Lung (tissue), 12 donors: ENCODE measurements around the gene DPY19L3. TPM values are rescaled to one million over a fixed set of nuclear protein-coding genes. Genes with fewer than 3 reads are reported as not detected.
A peak's percentile ranks its signal among the peaks of the same experiment; 100 is the strongest.

Source experiments
- ATAC-seq: fragments of 200-7000 bp; cut with Tn5 transposase; one replicate; pipeline ENCODE4 v1.9.1; 2020; ENCODE audit warnings: moderate number of reproducible peaks; ENCODE audit not compliant: insufficient read depth, low FRiP score
- DNase-seq, 3 donors: peaks; one replicate each; pipeline ENCODE4 v3.0.0-alpha.2; 2013 to 2017
- H3K27ac ChIP-seq, 2 donors: one replicate each; pipeline ENCODE4 v1.5.1; 2013; ENCODE audit warnings: mild to moderate bottlenecking in 2 of 2, moderate library complexity in 2 of 2, control low read depth in 1 of 2, inconsistent platforms in 1 of 2, low read depth in 1 of 2, low read length in 1 of 2
- H3K27me3 ChIP-seq, 3 donors: one replicate each; pipeline ENCODE4 v1.5.1; 2013; ENCODE audit warnings: low read length in 2 of 3; ENCODE audit not compliant: control insufficient read depth in 3 of 3, insufficient read depth in 3 of 3
- H3K36me3 ChIP-seq, 4 donors: one replicate each; pipeline ENCODE4 v1.5.1; 2013; ENCODE audit warnings: low read length in 4 of 4, mild to moderate bottlenecking in 1 of 4, moderate library complexity in 1 of 4; ENCODE audit not compliant: control insufficient read depth in 4 of 4, insufficient read depth in 4 of 4
- H3K4me1 ChIP-seq, 5 donors: one replicate each; pipeline ENCODE4 v1.5.1; 2013; ENCODE audit warnings: low read length in 5 of 5, mild to moderate bottlenecking in 2 of 5, moderate library complexity in 1 of 5; ENCODE audit not compliant: control insufficient read depth in 5 of 5, insufficient read depth in 5 of 5
- H3K4me3 ChIP-seq: one replicate; pipeline ENCODE4 v1.5.1; 2013; ENCODE audit warnings: mild to moderate bottlenecking, control low read depth, moderate library complexity
- H3K9ac ChIP-seq, 2 donors: one replicate each; pipeline ENCODE4 v1.5.1; 2013; ENCODE audit warnings: low read length in 2 of 2, control low read depth in 1 of 2; ENCODE audit not compliant: insufficient read depth in 1 of 2
- H3K9me3 ChIP-seq, 4 donors: one replicate each; pipeline ENCODE4 v1.5.1; 2013; ENCODE audit warnings: low read length in 3 of 4, mild to moderate bottlenecking in 1 of 4, moderate library complexity in 1 of 4; ENCODE audit not compliant: control insufficient read depth in 4 of 4, insufficient read depth in 3 of 4
- WGBS, 2 donors: extraction: QIAGEN DNeasy Blood & Tissue Kit; methylation state at CpG; one replicate each; pipeline ENCODE4 v1.1.7; 2013; 5-methylcytosine and 5-hydroxymethylcytosine counted together
- polyA plus RNA-seq, 2 donors: library from polyadenylated mRNA; stranded (reverse); fragments of 200-250 nt; gene quantifications; one replicate each; pipeline ENCODE4 v1.2.1, GENCODE V29; 2013
- total RNA-seq, 2 donors: library from RNA; depleted of rRNA in 1 of 2; stranded (reverse); fragments of >200 nt in 1 of 2; gene quantifications; one replicate each; pipeline ENCODE4 v1.2.1, GENCODE V29; 2014 to 2021
- TF ChIP-seq, protein P1 (sequence below): IDR thresholded peaks from 2 replicates; pipeline ENCODE4 v1.5.1; 2012; ENCODE audit warnings: mild to moderate bottlenecking; ENCODE audit errors: control extremely low read depth, extremely low read depth
- donor health status: control.
- donor health status: control.
- donor health status: Bipolar disorder and iron deficiency.
- donor health status: healthy.
- donor health status: DM: yes; HTN: yes; CAD: no.

DPY19L3 gene
- total and polyA plus RNA-seq, 4 donors: 9.1 to 49.3 (median 27.3) TPM

DNA sequence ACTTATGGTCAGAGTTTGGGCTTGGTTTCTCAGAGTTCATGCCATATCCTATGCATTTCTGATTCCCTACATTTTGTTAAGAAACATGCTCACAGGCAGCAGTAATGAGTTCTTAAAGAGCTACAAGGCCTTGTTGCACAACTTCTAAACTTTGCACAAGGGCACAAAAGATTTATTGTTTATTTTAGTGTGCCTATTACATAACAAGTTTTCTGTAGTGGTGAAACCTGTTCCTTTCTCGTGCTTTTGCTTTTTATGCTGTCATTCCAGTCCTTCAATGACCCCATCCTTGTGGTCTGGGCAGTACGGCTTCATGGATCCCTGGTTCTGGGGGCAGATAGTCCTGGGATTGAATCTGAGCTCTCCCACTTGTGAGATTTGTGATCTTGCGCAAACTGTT is 42.4 kb upstream of the DPY19L3 start:
- ATAC-seq: no peak
- Histone ChIP-seq H3K27ac (peak overlapping the region in 1 of 2 donors; percentile 67), H3K9me3 (no peaks in the 10 kb centered on the region), H3K36me3 (peaks cover 9 to 27% (median 20%) of the 10 kb centered on the region in 4 donors), H3K4me1 (peaks cover 0 to 4% (median 3%) of the 10 kb centered on the region in 5 donors), H3K9ac (peak overlapping the region in 1 of 2 donors; percentile 7), H3K4me3 (no peak overlapping the region), H3K27me3 (no peaks in the 10 kb centered on the region)
- TF ChIP-seq, protein P1, sequence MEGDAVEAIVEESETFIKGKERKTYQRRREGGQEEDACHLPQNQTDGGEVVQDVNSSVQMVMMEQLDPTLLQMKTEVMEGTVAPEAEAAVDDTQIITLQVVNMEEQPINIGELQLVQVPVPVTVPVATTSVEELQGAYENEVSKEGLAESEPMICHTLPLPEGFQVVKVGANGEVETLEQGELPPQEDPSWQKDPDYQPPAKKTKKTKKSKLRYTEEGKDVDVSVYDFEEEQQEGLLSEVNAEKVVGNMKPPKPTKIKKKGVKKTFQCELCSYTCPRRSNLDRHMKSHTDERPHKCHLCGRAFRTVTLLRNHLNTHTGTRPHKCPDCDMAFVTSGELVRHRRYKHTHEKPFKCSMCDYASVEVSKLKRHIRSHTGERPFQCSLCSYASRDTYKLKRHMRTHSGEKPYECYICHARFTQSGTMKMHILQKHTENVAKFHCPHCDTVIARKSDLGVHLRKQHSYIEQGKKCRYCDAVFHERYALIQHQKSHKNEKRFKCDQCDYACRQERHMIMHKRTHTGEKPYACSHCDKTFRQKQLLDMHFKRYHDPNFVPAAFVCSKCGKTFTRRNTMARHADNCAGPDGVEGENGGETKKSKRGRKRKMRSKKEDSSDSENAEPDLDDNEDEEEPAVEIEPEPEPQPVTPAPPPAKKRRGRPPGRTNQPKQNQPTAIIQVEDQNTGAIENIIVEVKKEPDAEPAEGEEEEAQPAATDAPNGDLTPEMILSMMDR: no peak
- WGBS, 2 donors: 44 to 59% methylated on average over 3 of the region's 3 CpGs
- peak in 2 of 3 donors; percentile 59 to 83 for DNase-seq

DNA sequence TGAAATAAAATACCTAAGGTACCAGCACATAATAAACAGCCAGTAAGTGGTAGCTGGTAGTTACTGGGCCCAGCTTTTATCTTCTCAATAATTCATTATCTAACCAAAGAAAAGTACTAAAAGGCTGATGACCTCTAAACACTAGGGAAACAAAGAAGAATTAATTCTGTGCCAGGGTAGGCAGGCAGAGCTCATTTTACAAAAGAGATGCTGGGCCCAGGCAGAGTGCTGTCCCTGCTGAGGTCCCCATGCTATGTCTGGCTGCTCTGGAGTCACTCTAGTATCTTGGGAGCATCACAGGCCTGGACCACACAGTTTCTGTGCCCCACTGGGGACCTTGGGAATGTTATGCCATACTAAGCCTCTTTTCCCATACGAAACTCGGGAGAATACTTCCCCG is 41.9 kb upstream of the DPY19L3 start:
- H3K27ac ChIP-seq: peak overlapping the region; percentile 26 to 61
- WGBS, 2 donors: 95 to 97% methylated on average over 3 of the region's 3 CpGs
- peaks cover 4 to 23% (median 18%) of the 10 kb centered on the region in 4 donors for H3K36me3 ChIP-seq
- H3K4me3 ChIP-seq: no peak overlapping the region
- no peak for ATAC-seq
- peaks cover 0 to 4% (median 3%) of the 10 kb centered on the region in 5 donors for H3K4me1 ChIP-seq
- no peak overlapping the region for H3K9ac ChIP-seq
- no peak for DNase-seq
- H3K27me3 ChIP-seq: no peaks in the 10 kb centered on the region
- TF ChIP-seq, protein P1: no peak
- H3K9me3 ChIP-seq: no peaks in the 10 kb centered on the region

DNA sequence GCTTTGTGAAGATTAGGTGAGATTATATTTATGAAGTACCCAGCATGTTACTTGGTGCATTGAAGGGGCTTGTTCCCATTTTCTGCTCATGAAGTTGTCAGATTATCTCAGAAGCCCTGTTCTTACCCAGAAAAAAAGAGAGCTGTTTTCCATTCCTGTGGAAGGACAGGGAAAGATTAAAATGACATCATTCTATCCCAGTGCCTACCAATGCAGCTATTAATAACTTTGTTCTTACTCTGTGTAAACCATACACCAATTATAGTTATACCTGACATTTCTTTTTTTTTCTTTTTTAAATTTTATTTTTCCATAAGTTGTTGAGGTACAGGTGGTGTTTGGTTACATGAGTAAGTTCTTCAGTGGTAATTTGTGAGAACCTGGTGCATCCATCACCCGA is 41.5 kb upstream of the DPY19L3 start:
- no peaks in the 10 kb centered on the region for H3K9me3 ChIP-seq
- H3K36me3 ChIP-seq: peaks cover 4 to 22% (median 16%) of the 10 kb centered on the region in 4 donors
- ATAC-seq: no peak
- H3K4me1 ChIP-seq: peaks cover 0 to 4% (median 3%) of the 10 kb centered on the region in 5 donors
- no peaks in the 10 kb centered on the region for H3K27me3 ChIP-seq
- WGBS, 2 donors: 88 to 89% methylated on average over 1 of the region's 1 CpG
- H3K9ac ChIP-seq: no peak overlapping the region
- H3K27ac ChIP-seq: peak overlapping the region; percentile 26 to 61
- TF ChIP-seq, protein P1: no peak
- DNase-seq: no peak
- no peak overlapping the region for H3K4me3 ChIP-seq

DNA sequence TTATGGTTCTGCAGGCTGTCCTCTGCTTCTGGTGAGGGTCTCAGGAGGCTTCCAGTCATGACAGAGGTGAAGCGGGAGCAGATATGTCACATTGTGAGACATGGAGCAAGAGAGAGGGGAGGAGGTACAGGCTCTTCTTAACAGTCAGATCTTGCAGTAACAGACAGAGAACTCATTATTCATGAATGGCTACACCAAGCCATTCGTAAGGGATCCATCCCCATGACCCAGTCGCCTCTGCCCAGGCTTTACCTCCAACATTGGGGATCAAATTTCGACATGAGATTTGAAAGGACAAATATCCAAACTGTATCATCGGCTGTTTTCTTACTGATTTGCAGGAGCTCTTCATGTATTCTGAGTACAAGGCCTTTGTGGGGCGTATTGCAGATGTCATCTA is 38.5 kb upstream of the DPY19L3 start:
- H3K27ac ChIP-seq: no peak overlapping the region
- DNase-seq (no peak), ATAC-seq (no peak)
- peaks cover 0 to 4% (median 3%) of the 10 kb centered on the region in 5 donors for H3K4me1 ChIP-seq
- H3K9ac ChIP-seq: no peak overlapping the region
- WGBS, 2 donors: 89% methylated on average over 6 of the region's 6 CpGs
- H3K4me3 ChIP-seq: no peak overlapping the region
- TF ChIP-seq, protein P1: no peak
- H3K27me3 ChIP-seq: no peaks in the 10 kb centered on the region
- H3K9me3 ChIP-seq: no peaks in the 10 kb centered on the region
- H3K36me3 ChIP-seq: peaks cover 0 to 15% (median 6%) of the 10 kb centered on the region in 4 donors
